ENCODE data around the gene ABCC9.

GRCh38 chr12:21882635-21883034, 58.6 kb downstream of the ABCC9 start:
- TF ChIP-seq CTCF (IDR thresholded peaks at IDR 0.05) (no peak), POLR2A (IDR thresholded peaks at IDR 0.05) (no peak)
